ENCODE results near the gene FAM200B. TPM values are rescaled to one million over a fixed set of nuclear protein-coding genes. Genes with fewer than 3 reads are reported as not detected.

The FAM200B gene
- total RNA-seq, 2 donors from 2014 or later: 41.4 to 57.4 TPM

GRCh38 chr4:15683143-15683495, 1.5 kb downstream of the FAM200B start:
- DNase-seq (ENCODE audit: low spot score): no peak
- no peaks in the 10 kb centered on the region for H3K9me3 ChIP-seq
- no peak overlapping the region for H3K27ac ChIP-seq
- H3K4me3 ChIP-seq: peak overlapping the region in 1 of 2 donors; percentile 71
- H3K27me3 ChIP-seq: no peaks in the 10 kb centered on the region
- no peak for TF ChIP-seq CTCF (IDR thresholded peaks at IDR 0.05)
- H3K4me1 ChIP-seq: peaks cover 0 to 29% of the 10 kb centered on the region in 2 donors
- peaks cover 10% of the 10 kb centered on the region for H3K36me3 ChIP-seq

GRCh38 chr4:15684498-15684897, 2.9 kb downstream of the FAM200B start:
- Histone ChIP-seq H3K27ac (no peak overlapping the region), H3K4me3 (no peak overlapping the region), H3K27me3 (no peaks in the 10 kb centered on the region), H3K4me1 (peaks cover 0 to 29% of the 10 kb centered on the region in 2 donors), H3K36me3 (peaks cover 15% of the 10 kb centered on the region), H3K9me3 (no peaks in the 10 kb centered on the region)
- TF ChIP-seq CTCF (IDR thresholded peaks at IDR 0.05): no peak
- DNase-seq (ENCODE audit: low spot score): no peak

GRCh38 chr4:15688051-15688450, 6.4 kb downstream of the FAM200B start:
- H3K27me3 ChIP-seq: no peaks in the 10 kb centered on the region
- H3K4me1 ChIP-seq: peaks cover 0 to 28% of the 10 kb centered on the region in 2 donors
- H3K36me3 ChIP-seq: peaks cover 15% of the 10 kb centered on the region
- H3K27ac ChIP-seq: no peak overlapping the region
- TF ChIP-seq CTCF (IDR thresholded peaks at IDR 0.05): no peak
- H3K9me3 ChIP-seq: no peaks in the 10 kb centered on the region
- no peak overlapping the region for H3K4me3 ChIP-seq
- no peak for DNase-seq (ENCODE audit: low spot score)

GRCh38 chr4:15689540-15689939, 7.9 kb downstream of the FAM200B start:
- no peak overlapping the region for H3K4me3 ChIP-seq
- H3K27ac ChIP-seq: peak overlapping the region in 1 of 2 donors; percentile 63

GRCh38 chr4:15690020-15690809, 8.6 kb downstream of the FAM200B start:
- no peak for TF ChIP-seq CTCF (IDR thresholded peaks at IDR 0.05)
- H3K27ac ChIP-seq: peak overlapping the region in 1 of 2 donors; percentile 63
- H3K4me3 ChIP-seq: no peak overlapping the region

More at GRCh38 chr4:15689540-15689939, 7.9 kb downstream of the FAM200B start:
- no peaks in the 10 kb centered on the region for H3K27me3 ChIP-seq
- TF ChIP-seq CTCF (IDR thresholded peaks at IDR 0.05): no peak
- peaks cover 0 to 14% of the 10 kb centered on the region in 2 donors for H3K4me1 ChIP-seq
- peaks cover 15% of the 10 kb centered on the region for H3K36me3 ChIP-seq
- H3K9me3 ChIP-seq: no peaks in the 10 kb centered on the region
- DNase-seq (ENCODE audit: low spot score): no peak

More at GRCh38 chr4:15690020-15690809, 8.6 kb downstream of the FAM200B start:
- H3K4me1 ChIP-seq: peaks cover 0 to 14% of the 10 kb centered on the region in 2 donors
- no peak for DNase-seq (ENCODE audit: low spot score)
- H3K9me3 ChIP-seq: no peaks in the 10 kb centered on the region
- H3K36me3 ChIP-seq: peaks cover 15% of the 10 kb centered on the region
- H3K27me3 ChIP-seq: no peaks in the 10 kb centered on the region

Data from right atrium auricular region (tissue), 2 donors.